ENCODE data around the gene STMN1. TPM values are rescaled to one million over a fixed set of nuclear protein-coding genes. Genes with fewer than 3 reads are reported as not detected.
A peak's percentile ranks its signal among the peaks of the same experiment; 100 is the strongest.
"Not testable (repeated sequence)": the region's sequence is repeated elsewhere in the genome, so short reads cannot be mapped to it uniquely, and the experiment has no call there.

STMN1 gene
- 222 and 346 TPM in 2 replicates for total RNA-seq (2014; rRNA removed; shearing (Covaris generic))

DNA sequence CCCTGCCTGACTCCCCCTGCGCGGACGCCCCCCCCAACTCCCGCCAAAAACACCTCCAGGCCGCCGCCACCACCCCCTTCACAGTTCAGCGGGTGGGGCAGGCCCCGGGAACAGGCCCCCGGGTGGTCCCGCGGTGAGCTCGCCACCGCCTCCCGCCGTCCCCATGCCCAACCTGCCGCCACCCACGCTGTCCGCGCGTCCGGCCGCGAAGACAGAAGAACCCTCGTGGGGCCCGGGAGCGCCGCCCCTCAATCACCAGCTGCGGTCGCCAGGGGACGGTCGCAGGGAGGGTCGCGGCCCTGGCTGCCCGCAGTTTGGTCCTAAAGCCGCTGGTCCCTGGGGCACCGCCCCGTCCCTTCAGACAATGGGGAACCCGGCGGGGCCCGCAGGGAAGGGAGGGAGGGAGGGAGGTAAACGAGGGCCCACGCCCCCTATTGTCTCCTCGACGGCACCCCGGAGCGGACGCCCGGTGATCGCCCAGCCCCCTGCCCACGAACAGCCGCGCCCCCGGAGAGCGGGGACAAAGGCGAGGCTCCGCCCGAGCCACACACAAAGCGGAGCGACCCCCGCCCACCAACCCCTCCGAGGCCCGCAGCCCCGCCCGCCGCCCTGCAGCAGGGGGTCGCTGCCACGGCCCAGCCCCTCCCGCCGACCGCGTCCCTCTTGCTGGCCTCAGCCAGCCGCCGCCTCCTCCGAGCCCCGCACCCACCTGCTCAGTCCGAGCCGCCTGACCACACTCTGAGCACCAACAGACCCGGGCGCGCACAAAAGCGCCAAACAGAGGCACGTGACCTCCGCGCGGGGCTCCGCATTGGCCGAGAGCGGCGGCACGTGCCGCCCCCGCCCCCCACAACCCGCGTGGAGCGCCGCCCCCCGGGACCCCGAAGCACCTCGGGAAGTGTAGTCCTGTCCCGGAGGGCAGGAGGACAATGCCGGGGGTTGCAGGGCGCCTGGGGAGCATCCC, at the start of gene STMN1:
Gene STMN1 (minus strand): TSS at position 740 of the 964 bp plus-strand sequence. CDS start 1,743 bp downstream, outside the sequence.
- DNase-seq (ENCODE audit: low spot score), result peak; percentile 73

DNA sequence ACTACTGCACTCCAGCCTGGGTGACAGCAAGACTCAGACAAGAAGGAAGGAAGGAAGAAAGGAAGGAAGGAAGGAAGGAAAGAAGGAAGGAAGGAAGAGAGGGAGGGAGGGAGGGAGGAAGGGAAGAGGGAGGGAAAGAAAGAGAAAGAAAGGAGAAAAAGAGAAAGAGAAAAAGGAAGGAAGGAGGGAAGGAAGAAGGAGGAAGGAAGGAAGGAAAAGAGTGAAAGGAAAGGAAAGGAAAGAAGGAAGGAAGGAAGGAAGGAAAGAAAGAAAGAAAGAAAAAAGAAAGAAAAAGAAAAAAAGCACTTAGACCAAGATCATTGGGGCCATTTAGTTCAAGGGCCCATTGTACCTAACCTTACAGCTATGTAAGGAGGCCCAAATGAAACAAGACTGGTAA, 49.3 kb upstream of the STMN1 start:
- no peak for DNase-seq (ENCODE audit: low spot score)

DNA sequence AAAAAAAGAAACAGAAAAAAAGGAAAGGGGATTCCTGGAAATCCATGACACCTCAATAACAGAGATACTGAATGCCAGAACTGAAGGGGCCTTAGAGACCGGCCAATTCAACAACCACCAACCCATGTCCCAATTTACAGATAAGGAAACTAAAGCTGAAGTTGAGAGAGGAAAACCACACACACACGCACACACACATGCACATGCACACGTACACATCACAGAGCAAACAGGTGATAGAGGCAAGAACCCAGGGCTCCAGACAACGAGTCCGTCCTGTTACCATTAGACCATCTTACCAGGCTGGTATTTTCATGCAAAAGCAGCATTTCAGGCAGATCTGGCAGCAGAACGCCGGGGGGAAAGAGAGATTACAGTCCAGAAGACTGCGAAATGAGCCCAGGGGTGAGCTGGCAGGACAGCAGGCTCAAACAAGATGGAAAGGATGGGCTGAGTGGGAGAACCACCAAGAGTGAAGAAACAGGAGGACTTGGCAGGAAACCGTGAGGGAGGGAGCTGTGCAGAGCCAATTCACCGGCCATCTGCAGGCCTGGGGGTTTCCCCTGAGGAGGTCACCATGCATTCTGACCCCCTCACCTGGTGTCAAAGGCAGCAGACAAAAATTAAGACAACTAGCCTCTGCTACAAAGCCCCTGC, 48.2 kb upstream of the STMN1 start:
- no peak for DNase-seq (ENCODE audit: low spot score)

GRCh38 chr1:25952841-25953401, 46.7 kb upstream of the STMN1 start:
- no peak for DNase-seq (ENCODE audit: low spot score)

DNA sequence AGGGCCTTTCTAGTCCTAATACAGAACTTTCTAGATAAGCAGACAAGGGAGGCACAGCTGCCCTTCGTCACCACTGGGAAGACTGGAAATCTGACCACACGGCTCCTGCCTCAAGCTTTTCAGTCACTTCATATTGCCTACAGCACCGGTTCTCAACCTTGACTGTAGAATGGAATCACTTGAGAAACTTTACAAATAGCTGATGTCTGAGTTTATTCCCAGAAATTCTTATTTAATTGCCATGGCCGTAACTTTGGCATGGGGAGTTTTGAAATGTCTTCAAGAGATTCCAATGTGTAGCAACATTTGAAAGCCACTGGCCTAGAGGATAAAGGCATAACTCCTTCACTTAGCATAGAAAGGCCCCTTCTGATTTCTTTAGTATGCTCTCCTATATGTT, 42.4 kb upstream of the STMN1 start:
- no peak for DNase-seq (ENCODE audit: low spot score)

DNA sequence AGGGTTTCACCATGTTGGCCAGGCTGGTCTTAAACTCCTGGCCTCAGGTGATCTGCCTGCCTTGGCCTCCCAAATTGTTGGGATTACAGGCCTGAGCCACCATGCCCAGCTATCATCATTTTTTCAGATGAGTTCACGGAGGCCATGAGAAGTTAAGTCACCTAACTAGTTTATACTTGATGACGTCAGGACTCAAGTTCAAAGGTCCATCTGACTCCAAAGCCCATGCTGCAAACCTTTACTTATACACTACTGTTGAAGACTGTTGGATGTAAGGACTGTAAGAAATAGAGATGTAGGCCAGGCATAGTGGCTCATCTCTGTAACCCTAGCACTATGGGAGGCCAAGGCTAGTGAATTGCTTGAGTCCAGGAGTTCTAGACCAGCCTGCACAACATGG, 40.8 kb upstream of the STMN1 start:
- DNase-seq (ENCODE audit: low spot score), result no peak

GRCh38 chr1:25945761-25946160, 39.5 kb upstream of the STMN1 start:
- no peak for DNase-seq (ENCODE audit: low spot score)

- DNase-seq (ENCODE audit: low spot score), result no peak
These were observed 38.8 kb upstream of the STMN1 start for GRCh38 chr1:25944986-25945385.

DNA sequence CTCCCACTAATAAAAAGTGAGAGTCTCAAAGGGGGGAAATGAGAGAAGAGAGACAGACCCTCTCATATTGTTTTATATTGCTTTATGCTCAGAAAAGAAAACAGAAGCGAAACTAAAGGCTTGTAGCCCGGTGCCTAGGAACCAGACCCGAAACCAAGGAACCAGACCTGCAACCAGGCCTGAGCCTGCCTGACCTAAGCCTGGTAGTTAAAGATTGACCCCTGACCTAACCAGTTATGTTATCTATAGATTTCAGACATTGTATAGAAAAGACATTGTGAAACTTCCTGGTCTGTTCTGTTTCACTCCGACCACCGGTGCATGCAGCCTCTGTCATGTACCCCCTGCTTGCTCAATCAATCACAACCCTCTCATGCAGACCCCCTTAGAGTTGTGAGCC, 37.3 kb upstream of the STMN1 start:
- not testable (repeated sequence) for DNase-seq (ENCODE audit: low spot score)

DNA sequence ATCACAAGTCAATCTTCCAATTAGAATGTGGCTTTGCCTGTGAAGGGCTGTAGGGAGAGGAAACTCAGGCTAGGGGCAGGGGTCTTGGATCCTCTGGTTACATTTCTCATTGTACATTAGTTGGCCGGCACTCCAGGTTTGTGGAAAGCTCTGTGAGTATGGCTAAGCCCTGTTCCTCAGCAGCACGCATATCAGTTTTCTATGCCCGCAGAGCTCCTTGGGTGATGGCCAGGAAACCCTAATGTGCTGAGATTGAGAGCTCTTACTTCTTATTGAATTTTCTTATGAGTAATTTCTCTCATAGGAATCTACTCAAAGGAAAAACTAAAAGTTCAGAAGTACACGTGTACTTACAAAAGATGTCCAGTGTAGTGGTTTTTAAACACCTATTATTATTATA, 30.7 kb upstream of the STMN1 start:
- DNase-seq (ENCODE audit: low spot score), result no peak

GRCh38 chr1:25933479-25934365, 27.5 kb upstream of the STMN1 start:
- DNase-seq (ENCODE audit: low spot score), result no peak

GRCh38 chr1:25932811-25933400, 26.7 kb upstream of the STMN1 start:
- DNase-seq (ENCODE audit: low spot score), result not testable (repeated sequence)

GRCh38 chr1:25932321-25932720, 26.1 kb upstream of the STMN1 start:
- DNase-seq (ENCODE audit: low spot score), result no peak

GRCh38 chr1:25929016-25929415, 22.8 kb upstream of the STMN1 start:
- no peak for DNase-seq (ENCODE audit: low spot score)

DNA sequence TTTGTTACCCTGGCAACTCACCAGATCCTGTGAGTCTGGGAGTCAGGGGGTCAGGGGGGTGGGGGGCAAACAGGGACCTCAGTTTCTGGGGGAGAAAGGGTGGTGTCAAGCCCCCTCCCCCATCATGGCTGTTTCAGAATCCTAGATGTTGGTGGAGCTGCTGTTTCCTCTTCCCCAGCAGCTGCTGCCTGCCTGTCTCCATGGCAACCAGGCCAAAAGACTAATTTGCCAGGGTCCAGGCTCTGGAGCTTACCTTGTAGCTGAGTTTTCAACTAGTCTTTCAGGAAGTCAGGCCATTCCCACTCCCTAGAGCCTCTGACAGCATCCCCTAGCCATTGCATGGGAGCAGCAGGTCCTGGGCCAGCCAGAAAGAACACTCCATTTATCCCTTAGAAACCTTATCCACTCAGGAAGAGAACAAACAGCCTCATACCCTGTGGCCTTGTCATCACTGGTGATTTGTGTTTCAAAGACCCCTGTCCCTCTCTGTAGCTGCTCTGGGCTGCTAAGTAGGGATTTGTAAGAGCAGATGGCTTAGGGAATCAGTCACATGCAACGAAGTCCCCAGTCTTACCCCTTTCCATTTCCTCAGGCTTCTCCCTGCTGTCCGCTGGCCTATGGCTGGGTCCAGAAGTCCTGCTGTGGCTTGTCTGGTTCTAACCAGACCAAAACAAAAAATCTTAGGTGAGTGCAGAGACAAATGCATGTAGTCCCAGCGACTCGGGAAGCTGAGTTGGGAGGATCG, 21.5 kb upstream of the STMN1 start:
- no peak for DNase-seq (ENCODE audit: low spot score)

- DNase-seq (ENCODE audit: low spot score), result no peak
These were observed 20.7 kb upstream of the STMN1 start for GRCh38 chr1:25926731-25927496.

- DNase-seq (ENCODE audit: low spot score), result no peak
These were observed 18.2 kb upstream of the STMN1 start for GRCh38 chr1:25924454-25924853.

- DNase-seq (ENCODE audit: low spot score), result no peak
These were observed 16.8 kb upstream of the STMN1 start for GRCh38 chr1:25922971-25923552.

Data from A172 (cell line).